Omental fat pad (tissue), 4 donors: ENCODE measurements around the gene SAMD14. TPM values are rescaled to one million over a fixed set of nuclear protein-coding genes. Genes with fewer than 3 reads are reported as not detected.

Experiments used
- ATAC-seq: fragments of 150-250 bp; one replicate; pipeline ENCODE4 v1.9.1; 2016; ENCODE audit warnings: mild to moderate bottlenecking, moderate library complexity; ENCODE audit not compliant: low FRiP score
- DNase-seq: peaks from one replicate; pipeline ENCODE4 v3.0.0-alpha.2; 2019; ENCODE audit warnings: low spot score
- CTCF ChIP-seq, 3 donors: fragments of 450-650 bp; IDR thresholded peaks; one replicate each; pipeline ENCODE4 v1.5.1; 2016 to 2017; ENCODE audit warnings: antibody characterized with exemption in 3 of 3, mild to moderate bottlenecking in 3 of 3, moderate library complexity in 2 of 3
- total RNA-seq, 4 donors: library from RNA; depleted of rRNA; stranded (reverse); fragments of >200 nt; gene quantifications; one replicate each; pipeline ENCODE4 v1.1.0, GENCODE V29; 2016

SAMD14 gene
- total RNA-seq, 4 donors from 2014 or later, result 0.12 to 0.44 TPM; not detected in 2

- ATAC-seq (no peak), DNase-seq (no peak)
- no peak for TF ChIP-seq CTCF (IDR thresholded peaks at IDR 0.05)
Measured at GRCh38 chr17:50088952-50089825, 40.8 kb downstream of the SAMD14 start.

- ATAC-seq (peak; percentile 3), DNase-seq (no peak)
- no peak for TF ChIP-seq CTCF (IDR thresholded peaks at IDR 0.05)
Measured at GRCh38 chr17:50087912-50088405, 42.0 kb downstream of the SAMD14 start.

GRCh38 chr17:50087246-50087911 lies 42.6 kb downstream of the SAMD14 start:
- ATAC-seq (peak; percentile 71), DNase-seq (peak; percentile 65)
- peak in 2 of 3 donors; percentile 20 to 74 for TF ChIP-seq CTCF (IDR thresholded peaks at IDR 0.05)

- no peak for TF ChIP-seq CTCF (IDR thresholded peaks at IDR 0.05)
- DNase-seq, result no peak
- ATAC-seq, result no peak
Measured at GRCh38 chr17:50081757-50082156, 48.2 kb downstream of the SAMD14 start.

GRCh38 chr17:50080827-50081226 lies 49.1 kb downstream of the SAMD14 start:
- TF ChIP-seq CTCF (IDR thresholded peaks at IDR 0.05), result no peak
- DNase-seq (no peak), ATAC-seq (no peak)

- TF ChIP-seq CTCF (IDR thresholded peaks at IDR 0.05), result no peak
- DNase-seq, result no peak
- ATAC-seq, result no peak
Measured at GRCh38 chr17:50080096-50080480, 49.9 kb downstream of the SAMD14 start.
